SK-N-SH treated with all-trans-retinoic acid at 6 μM for 48 hours (cell line): ENCODE results near the gene PCGF5.
"Not testable (repeated sequence)": the region's sequence is repeated elsewhere in the genome, so short reads cannot be mapped to it uniquely, and the experiment has no call there.

Experiments used
- ATAC-seq: fragments of 200-7000 bp; cut with Tn5 transposase; 3 replicates; pipeline ENCODE4 v1.9.1; 2020; ENCODE audit warnings: mild to moderate bottlenecking, moderate library complexity
- BACH2 ChIP-seq: fragments of 250-450 bp; sonication (Bioruptor Pico); IDR thresholded peaks from 2 replicates; pipeline ENCODE4 v1.9.0; 2021; ENCODE audit warnings: mild to moderate bottlenecking, borderline replicate concordance
- CSDC2 ChIP-seq: fragments of 250-450 bp; sonication (Bioruptor Pico); IDR thresholded peaks from 2 replicates; pipeline ENCODE4 v1.5.0; 2020; ENCODE audit warnings: mild to moderate bottlenecking, moderate library complexity
- ESRRG ChIP-seq: fragments of 250-450 bp; sonication (Bioruptor Pico); IDR thresholded peaks from 2 replicates; pipeline ENCODE4 v1.6.1; 2021; ENCODE audit warnings: mild to moderate bottlenecking
- GLIS3 ChIP-seq: fragments of 250-450 bp; sonication (Bioruptor Pico); IDR thresholded peaks from 2 replicates; pipeline ENCODE4 v1.5.0; 2020; ENCODE audit warnings: mild to moderate bottlenecking, moderate library complexity
- ISL1 ChIP-seq: fragments of 250-450 bp; sonication (Bioruptor Pico); IDR thresholded peaks from 2 replicates; pipeline ENCODE4 v2.1.2; 2022; ENCODE audit warnings: mild to moderate bottlenecking, moderate library complexity
- OSR1 ChIP-seq: fragments of 250-450 bp; sonication (Bioruptor Pico); IDR thresholded peaks from 2 replicates; pipeline ENCODE4 v1.8.0; 2022; ENCODE audit warnings: moderate library complexity, mild to moderate bottlenecking, inconsistent platforms
- PATZ1 ChIP-seq: fragments of 250-450 bp; sonication (Bioruptor Pico); IDR thresholded peaks from 2 replicates; pipeline ENCODE4 v1.8.0; 2020; ENCODE audit warnings: mild to moderate bottlenecking, moderate library complexity, borderline replicate concordance
- PPARA ChIP-seq: fragments of 250-450 bp; sonication (Bioruptor Pico); IDR thresholded peaks from 2 replicates; pipeline ENCODE4 v1.5.0; 2020; ENCODE audit warnings: mild to moderate bottlenecking, borderline replicate concordance
- RARB ChIP-seq: fragments of 250-450 bp; sonication (Bioruptor Pico); IDR thresholded peaks from 2 replicates; pipeline ENCODE4 v1.8.0; 2021; ENCODE audit warnings: mild to moderate bottlenecking, moderate library complexity
- SNAI2 ChIP-seq: fragments of 250-450 bp; sonication (Bioruptor Pico); IDR thresholded peaks from 2 replicates; pipeline ENCODE4 v1.5.0; 2020; ENCODE audit warnings: mild to moderate bottlenecking, moderate library complexity
- TCF4 ChIP-seq: fragments of 250-450 bp; sonication (Bioruptor Pico); IDR thresholded peaks from 2 replicates; pipeline ENCODE4 v1.8.0; 2021; ENCODE audit warnings: mild to moderate bottlenecking, moderate library complexity, borderline replicate concordance
- TOX ChIP-seq: fragments of 250-450 bp; sonication (Bioruptor Pico); IDR thresholded peaks from 2 replicates; pipeline ENCODE4 v1.8.0; 2021; ENCODE audit warnings: mild to moderate bottlenecking, moderate library complexity, borderline replicate concordance
- TSHZ2 ChIP-seq: fragments of 250-450 bp; sonication (Bioruptor Pico); IDR thresholded peaks from 2 replicates; pipeline ENCODE4 v1.5.0; 2020; ENCODE audit warnings: mild to moderate bottlenecking, moderate library complexity
- ZC3H10 ChIP-seq: fragments of 250-450 bp; sonication (Bioruptor Pico); IDR thresholded peaks from 2 replicates; pipeline ENCODE4 v1.5.1; 2021; ENCODE audit warnings: mild to moderate bottlenecking, moderate library complexity
- ZFP30 ChIP-seq: fragments of 450-650 bp; formaldehyde crosslinking; IDR thresholded peaks from 2 replicates; pipeline ENCODE4 v1.5.0; 2022; ENCODE audit warnings: mild to moderate bottlenecking, moderate library complexity
- ZNF565 ChIP-seq: fragments of 450-650 bp; formaldehyde crosslinking; conservative IDR thresholded peaks from 2 replicates; pipeline ENCODE4 v1.5.0; 2020; ENCODE audit warnings: low read depth, mild to moderate bottlenecking, moderate library complexity
- ZNF70 ChIP-seq: fragments of 450-650 bp; formaldehyde crosslinking; IDR thresholded peaks from 2 replicates; pipeline ENCODE4 v1.5.0; 2020; ENCODE audit warnings: mild to moderate bottlenecking, moderate library complexity
- ZNF8 ChIP-seq: fragments of 450-650 bp; formaldehyde crosslinking; IDR thresholded peaks from 2 replicates; pipeline ENCODE4 v1.5.0; 2020; ENCODE audit warnings: mild to moderate bottlenecking, moderate library complexity
- TF ChIP-seq, protein P1 (sequence below): fragments of 250-450 bp; sonication (Bioruptor Pico); IDR thresholded peaks from 2 replicates; pipeline ENCODE4 v1.5.1; 2020; ENCODE audit warnings: low read depth, mild to moderate bottlenecking, moderate library complexity
- TF ChIP-seq, protein P2 (sequence below): fragments of 250-450 bp; sonication (Bioruptor Pico); IDR thresholded peaks from 2 replicates; pipeline ENCODE4 v1.5.1; 2021; ENCODE audit warnings: mild to moderate bottlenecking, moderate library complexity

PCGF5 gene

DNA sequence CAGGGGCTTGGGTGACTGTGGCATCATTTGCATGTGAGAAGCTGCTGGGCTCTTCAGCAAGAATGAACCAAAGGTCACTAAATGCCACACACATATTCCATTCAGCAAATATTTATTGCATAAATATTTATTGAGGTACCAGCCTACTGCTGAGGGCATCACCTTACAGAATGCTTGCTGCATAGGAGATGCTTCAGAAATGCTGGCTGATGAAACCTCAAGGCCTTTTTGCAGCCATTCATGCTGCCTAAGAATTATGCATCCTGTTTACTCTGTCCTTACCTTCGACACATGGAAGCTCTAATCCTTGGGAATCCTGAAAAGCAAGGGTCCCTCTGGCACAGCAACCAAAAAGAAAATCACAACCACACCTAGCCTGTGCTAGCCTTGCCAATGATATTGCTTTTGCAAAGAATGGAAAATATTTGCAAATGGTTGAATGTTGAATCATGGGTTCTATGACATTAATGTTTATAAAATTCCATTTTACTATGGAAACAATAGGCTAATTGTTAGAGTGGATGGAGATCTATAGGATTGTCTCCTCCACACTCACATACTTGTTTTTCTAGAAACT lies 79.6 kb downstream of the PCGF5 start:
- ATAC-seq: no peak
- TF ChIP-seq ZC3H10 (CRISPR knock-in tag) (no peak), ISL1 (CRISPR knock-in tag) (no peak), CSDC2 (CRISPR knock-in tag) (no peak), OSR1 (CRISPR knock-in tag) (no peak), TOX (CRISPR knock-in tag) (no peak), TSHZ2 (CRISPR knock-in tag) (no peak), PPARA (CRISPR knock-in tag) (no peak), GLIS3 (no peak), ZNF8 (no peak), ZNF70 (CRISPR knock-in tag) (no peak)
- TF ChIP-seq, protein P1, sequence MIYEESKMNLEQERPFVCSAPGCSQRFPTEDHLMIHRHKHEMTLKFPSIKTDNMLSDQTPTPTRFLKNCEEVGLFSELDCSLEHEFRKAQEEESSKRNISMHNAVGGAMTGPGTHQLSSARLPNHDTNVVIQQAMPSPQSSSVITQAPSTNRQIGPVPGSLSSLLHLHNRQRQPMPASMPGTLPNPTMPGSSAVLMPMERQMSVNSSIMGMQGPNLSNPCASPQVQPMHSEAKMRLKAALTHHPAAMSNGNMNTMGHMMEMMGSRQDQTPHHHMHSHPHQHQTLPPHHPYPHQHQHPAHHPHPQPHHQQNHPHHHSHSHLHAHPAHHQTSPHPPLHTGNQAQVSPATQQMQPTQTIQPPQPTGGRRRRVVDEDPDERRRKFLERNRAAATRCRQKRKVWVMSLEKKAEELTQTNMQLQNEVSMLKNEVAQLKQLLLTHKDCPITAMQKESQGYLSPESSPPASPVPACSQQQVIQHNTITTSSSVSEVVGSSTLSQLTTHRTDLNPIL (CRISPR knock-in tag): no peak
- TF ChIP-seq, protein P2, sequence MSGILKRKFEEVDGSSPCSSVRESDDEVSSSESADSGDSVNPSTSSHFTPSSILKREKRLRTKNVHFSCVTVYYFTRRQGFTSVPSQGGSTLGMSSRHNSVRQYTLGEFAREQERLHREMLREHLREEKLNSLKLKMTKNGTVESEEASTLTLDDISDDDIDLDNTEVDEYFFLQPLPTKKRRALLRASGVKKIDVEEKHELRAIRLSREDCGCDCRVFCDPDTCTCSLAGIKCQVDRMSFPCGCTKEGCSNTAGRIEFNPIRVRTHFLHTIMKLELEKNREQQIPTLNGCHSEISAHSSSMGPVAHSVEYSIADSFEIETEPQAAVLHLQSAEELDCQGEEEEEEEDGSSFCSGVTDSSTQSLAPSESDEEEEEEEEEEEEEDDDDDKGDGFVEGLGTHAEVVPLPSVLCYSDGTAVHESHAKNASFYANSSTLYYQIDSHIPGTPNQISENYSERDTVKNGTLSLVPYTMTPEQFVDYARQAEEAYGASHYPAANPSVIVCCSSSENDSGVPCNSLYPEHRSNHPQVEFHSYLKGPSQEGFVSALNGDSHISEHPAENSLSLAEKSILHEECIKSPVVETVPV (CRISPR knock-in tag): no peak

DNA sequence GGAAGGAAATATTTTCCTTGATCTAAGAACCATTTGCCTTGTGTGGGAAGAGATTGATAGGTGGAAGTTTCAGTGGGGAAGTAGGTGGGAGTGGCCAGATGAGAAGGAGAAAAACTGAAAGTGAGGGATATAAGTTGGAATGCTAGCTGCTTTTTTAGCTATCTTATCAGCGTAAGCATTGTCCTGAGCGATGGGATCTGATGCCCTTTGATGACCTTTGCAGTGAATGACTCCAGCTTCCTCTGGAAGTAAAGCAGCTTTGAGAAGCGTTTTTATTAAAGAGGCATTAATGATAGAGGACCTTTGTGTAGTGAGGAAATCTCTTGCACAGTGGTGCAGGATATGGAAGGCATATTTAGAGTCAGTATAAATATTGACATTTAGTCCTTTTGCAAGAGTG lies 82.5 kb downstream of the PCGF5 start:
- not testable (repeated sequence) for ATAC-seq

DNA sequence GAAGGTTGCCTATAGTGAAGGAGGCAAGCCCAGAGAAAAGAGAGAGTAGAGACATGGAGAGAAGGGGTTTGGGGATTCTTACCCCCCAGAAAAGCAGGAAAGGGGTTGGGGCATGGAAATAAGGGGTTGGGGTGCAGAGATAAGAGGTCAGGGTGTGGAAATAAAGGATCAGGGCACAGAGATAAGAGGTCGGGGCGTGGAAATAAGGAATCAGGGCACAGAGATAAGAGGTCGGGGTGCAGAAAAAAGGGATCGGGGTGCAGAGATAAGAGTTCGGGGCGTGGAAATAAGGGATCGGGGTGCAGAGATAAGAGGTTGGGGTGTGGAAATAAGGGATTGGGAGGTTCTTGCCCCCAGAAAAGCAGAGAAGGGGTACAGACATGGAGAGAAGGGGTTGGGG lies 85.5 kb downstream of the PCGF5 start:
- not testable (repeated sequence) for ATAC-seq

- TF ChIP-seq ESRRG (CRISPR knock-in tag): no peak
- no peak for TF ChIP-seq ZNF70 (CRISPR knock-in tag)
- TF ChIP-seq ZNF8: no peak
- no peak for TF ChIP-seq TCF4 (CRISPR knock-in tag)
- no peak for TF ChIP-seq ZC3H10 (CRISPR knock-in tag)
- TF ChIP-seq TOX (CRISPR knock-in tag): no peak
- TF ChIP-seq SNAI2 (CRISPR knock-in tag): no peak
- TF ChIP-seq RARB (CRISPR knock-in tag): no peak
- no peak for TF ChIP-seq GLIS3
- no peak for TF ChIP-seq PPARA (CRISPR knock-in tag)
- TF ChIP-seq ISL1 (CRISPR knock-in tag): no peak
- no peak for TF ChIP-seq ZNF565 (CRISPR knock-in tag)
- TF ChIP-seq BACH2 (CRISPR knock-in tag): no peak
- TF ChIP-seq ZFP30 (CRISPR knock-in tag): no peak
- TF ChIP-seq, protein P1 (CRISPR knock-in tag): no peak
- no peak for TF ChIP-seq PATZ1
- no peak for TF ChIP-seq TSHZ2 (CRISPR knock-in tag)
- no peak for ATAC-seq
Observed at GRCh38 chr10:91307489-91307888, 87.0 kb downstream of the PCGF5 start.
